ENCODE results near the gene ESPNL. TPM values are rescaled to one million over a fixed set of nuclear protein-coding genes. Genes with fewer than 3 reads are reported as not detected.
"Not testable (repeated sequence)": the region's sequence is repeated elsewhere in the genome, so short reads cannot be mapped to it uniquely, and the experiment has no call there.

The ESPNL gene
- total RNA-seq, 4 donors from 2014 or later: 0.27 to 2.5 TPM; not detected in 2

GRCh38 chr2:238114851-238115660 lies 14.9 kb downstream of the ESPNL start:
- TF ChIP-seq CTCF (IDR thresholded peaks at IDR 0.05): no peak
- no peak for TF ChIP-seq POLR2A (IDR thresholded peaks at IDR 0.05)

GRCh38 chr2:238115709-238116108 lies 15.6 kb downstream of the ESPNL start:
- not testable (repeated sequence) for DNase-seq, H3K4me3 ChIP-seq, H3K4me1 ChIP-seq, H3K9me3 ChIP-seq, H3K27me3 ChIP-seq, H3K27ac ChIP-seq, H3K36me3 ChIP-seq

More at GRCh38 chr2:238114851-238115660, 14.9 kb downstream of the ESPNL start:
- peak in 1 of 3 donors; percentile 34 for DNase-seq
- no peaks in the 10 kb centered on the region for H3K4me1 ChIP-seq
- H3K27me3 ChIP-seq: no peaks in the 10 kb centered on the region
- no peaks in the 10 kb centered on the region for H3K36me3 ChIP-seq
- no peak overlapping the region for H3K27ac ChIP-seq
- no peaks in the 10 kb centered on the region for H3K9me3 ChIP-seq
- H3K4me3 ChIP-seq: no peak overlapping the region

- Histone ChIP-seq H3K4me3 (no peak overlapping the region), H3K27me3 (no peaks in the 10 kb centered on the region), H3K4me1 (no peaks in the 10 kb centered on the region), H3K27ac (no peak overlapping the region), H3K9me3 (no peaks in the 10 kb centered on the region), H3K36me3 (no peaks in the 10 kb centered on the region)
- DNase-seq: peak in 1 of 3 donors; percentile 19
- TF ChIP-seq CTCF (IDR thresholded peaks at IDR 0.05): no peak
- no peak for TF ChIP-seq POLR2A (IDR thresholded peaks at IDR 0.05)
Measured at GRCh38 chr2:238116298-238117198, 16.4 kb downstream of the ESPNL start.

- TF ChIP-seq POLR2A (IDR thresholded peaks at IDR 0.05) (no peak), CTCF (IDR thresholded peaks at IDR 0.05) (no peak)
- Histone ChIP-seq H3K4me1 (no peaks in the 10 kb centered on the region), H3K27ac (no peak overlapping the region), H3K9me3 (no peaks in the 10 kb centered on the region), H3K27me3 (no peaks in the 10 kb centered on the region), H3K4me3 (no peak overlapping the region), H3K36me3 (no peaks in the 10 kb centered on the region)
- peak in 1 of 3 donors; percentile 33 for DNase-seq
Measured at GRCh38 chr2:238117199-238118154, 17.3 kb downstream of the ESPNL start.

- DNase-seq: peak in 1 of 3 donors; percentile 27
- H3K27ac ChIP-seq: no peak overlapping the region
- TF ChIP-seq POLR2A (IDR thresholded peaks at IDR 0.05) (no peak), CTCF (IDR thresholded peaks at IDR 0.05) (no peak)
- H3K27me3 ChIP-seq: no peaks in the 10 kb centered on the region
- H3K9me3 ChIP-seq: no peaks in the 10 kb centered on the region
- H3K36me3 ChIP-seq: no peaks in the 10 kb centered on the region
- no peaks in the 10 kb centered on the region for H3K4me1 ChIP-seq
- no peak overlapping the region for H3K4me3 ChIP-seq
Measured at GRCh38 chr2:238119756-238120462, 19.8 kb downstream of the ESPNL start.
